Nephron progenitor cell (in vitro differentiated cells): ENCODE results near the gene MCM7.

Experiments
- DNase-seq: peaks from one replicate; pipeline ENCODE4 v3.0.0; 2021
- H3K27ac Mint-ChIP-seq: 2 replicates; pipeline ENCODE4 v1.8.0; 2021; ENCODE audit warnings: mild to moderate bottlenecking, moderate library complexity, mixed read lengths
- H3K27me3 Mint-ChIP-seq: 2 replicates; pipeline ENCODE4 v1.8.0; 2021; ENCODE audit warnings: mild to moderate bottlenecking, low read depth, mixed read lengths; ENCODE audit not compliant: poor library complexity
- H3K36me3 Mint-ChIP-seq: 2 replicates; pipeline ENCODE4 v1.8.0; 2021; ENCODE audit warnings: low read depth, mixed read lengths
- H3K4me1 Mint-ChIP-seq: 2 replicates; pipeline ENCODE4 v1.8.0; 2021; ENCODE audit warnings: mixed read lengths
- H3K4me3 Mint-ChIP-seq: 2 replicates; pipeline ENCODE4 v1.8.0; 2021; ENCODE audit warnings: mild to moderate bottlenecking, moderate library complexity, mixed read lengths
- H3K9me3 Mint-ChIP-seq: 2 replicates; pipeline ENCODE4 v1.8.0; 2021; ENCODE audit warnings: mild to moderate bottlenecking, moderate library complexity, mixed read lengths
- CTCF ChIP-seq: fragments of 200-600 bp; sonication (generic); IDR thresholded peaks from 2 replicates; pipeline ENCODE4 v1.5.0; 2021; ENCODE audit warnings: antibody characterized with exemption

MCM7 gene

GRCh38 chr7:100080907-100081534 lies 20.2 kb downstream of the MCM7 start:
- peak overlapping the region; percentile 98 for H3K27ac Mint-ChIP-seq
- H3K27me3 Mint-ChIP-seq = peaks cover 37% of the 10 kb centered on the region
- no peak for DNase-seq
- H3K36me3 Mint-ChIP-seq = peaks cover 57% of the 10 kb centered on the region
- peak overlapping the region; percentile 99 for H3K4me3 Mint-ChIP-seq
- peaks cover 56% of the 10 kb centered on the region for H3K9me3 Mint-ChIP-seq
- H3K4me1 Mint-ChIP-seq = peaks cover 19% of the 10 kb centered on the region
- TF ChIP-seq CTCF = no peak

- DNase-seq = no peak
- no peak for TF ChIP-seq CTCF
- peaks cover 76% of the 10 kb centered on the region for H3K36me3 Mint-ChIP-seq
- H3K27me3 Mint-ChIP-seq = peaks cover 32% of the 10 kb centered on the region
- H3K9me3 Mint-ChIP-seq = peaks cover 75% of the 10 kb centered on the region
- peak overlapping the region; percentile 70 for H3K4me3 Mint-ChIP-seq
- H3K27ac Mint-ChIP-seq = no peak overlapping the region
- peaks cover 19% of the 10 kb centered on the region for H3K4me1 Mint-ChIP-seq
Observed at GRCh38 chr7:100079024-100079560, 22.1 kb downstream of the MCM7 start.

DNA sequence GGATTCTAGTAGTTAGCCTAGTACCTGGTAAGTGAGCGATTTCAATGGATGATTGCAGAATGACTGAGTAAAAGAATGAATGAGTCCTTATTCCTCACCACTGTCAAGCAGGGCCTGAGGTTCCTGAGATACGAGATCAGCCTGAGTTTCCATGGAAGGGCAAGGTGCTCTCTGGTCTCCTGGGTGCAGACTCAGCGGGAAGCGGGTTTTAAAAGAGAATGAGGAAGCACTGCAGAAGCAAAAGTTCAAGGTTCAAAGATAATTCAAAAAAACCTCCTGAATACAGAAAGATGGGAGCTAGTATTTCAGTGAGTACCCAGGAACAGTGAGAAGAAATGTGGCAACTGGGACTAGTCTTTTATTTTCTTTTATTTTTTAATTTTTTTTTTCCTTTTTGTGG lies 24.0 kb downstream of the MCM7 start:
- peaks cover 94% of the 10 kb centered on the region for H3K9me3 Mint-ChIP-seq
- no peak for DNase-seq
- H3K27ac Mint-ChIP-seq = no peak overlapping the region
- peaks cover 12% of the 10 kb centered on the region for H3K4me1 Mint-ChIP-seq
- H3K27me3 Mint-ChIP-seq = peaks cover 21% of the 10 kb centered on the region
- H3K4me3 Mint-ChIP-seq = peak overlapping the region; percentile 47
- TF ChIP-seq CTCF = no peak
- peaks cover 95% of the 10 kb centered on the region for H3K36me3 Mint-ChIP-seq

DNA sequence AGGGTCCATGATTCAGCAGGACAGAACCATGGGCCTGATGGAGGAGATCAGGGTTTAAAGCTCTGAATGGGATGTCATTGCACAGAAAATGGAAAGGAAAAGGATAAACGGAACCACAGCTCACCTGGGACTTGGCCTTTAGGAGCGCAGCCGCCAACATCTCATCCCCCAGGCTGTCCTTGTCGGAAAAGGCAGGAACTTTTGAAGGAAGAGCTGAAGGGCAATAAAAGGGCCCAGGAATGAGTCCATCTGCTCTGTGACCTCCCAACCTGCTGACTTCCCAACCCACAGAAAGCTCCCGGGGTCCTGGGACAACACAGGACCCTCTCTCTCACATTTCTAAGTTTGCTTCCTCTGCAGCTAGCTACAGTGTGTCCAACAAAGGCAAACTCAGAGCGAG lies 25.8 kb downstream of the MCM7 start:
- no peak for TF ChIP-seq CTCF
- peaks cover 100% of the 10 kb centered on the region for H3K36me3 Mint-ChIP-seq
- peaks cover 22% of the 10 kb centered on the region for H3K27me3 Mint-ChIP-seq
- H3K27ac Mint-ChIP-seq = peak overlapping the region; percentile 22
- H3K4me1 Mint-ChIP-seq = peaks cover 6% of the 10 kb centered on the region
- H3K9me3 Mint-ChIP-seq = peaks cover 99% of the 10 kb centered on the region
- H3K4me3 Mint-ChIP-seq = peak overlapping the region; percentile 62
- DNase-seq = no peak

- H3K9me3 Mint-ChIP-seq = peaks cover 100% of the 10 kb centered on the region
Observed at GRCh38 chr7:100074841-100075240, 26.4 kb downstream of the MCM7 start.

More at GRCh38 chr7:100074841-100075240, 26.4 kb downstream of the MCM7 start:
- H3K27ac Mint-ChIP-seq = no peak overlapping the region
- no peak overlapping the region for H3K4me3 Mint-ChIP-seq
- peaks cover under 1% of the 10 kb centered on the region for H3K4me1 Mint-ChIP-seq
- TF ChIP-seq CTCF = no peak
- no peak for DNase-seq
- H3K27me3 Mint-ChIP-seq = peaks cover 28% of the 10 kb centered on the region
- H3K36me3 Mint-ChIP-seq = peaks cover 100% of the 10 kb centered on the region
